ENCODE data around the gene TBC1D21.

- TF ChIP-seq CTCF (conservative IDR thresholded peaks at IDR 0.05) = no peak
- no peak for TF ChIP-seq ZFX (IDR thresholded peaks at IDR 0.05)
Observed at GRCh38 chr15:73858062-73858461, 15.3 kb upstream of the TBC1D21 start.

Data from C4-2B (cell line).